ENCODE data around the gene MAST4.

The MAST4 gene

GRCh38 chr5:66553916-66554575 lies 42.1 kb upstream of the MAST4 start:
- DNase-seq (ENCODE audit: extremely low read depth, insufficient read length), result peak; percentile 57
- no peaks in the 10 kb centered on the region for H3K36me3 ChIP-seq (ENCODE audit: control insufficient read depth, insufficient read depth, low read length)
- H3K4me3 ChIP-seq (replicated peaks; ENCODE audit: low read depth, low read length), result no peak overlapping the region
- no peak for TF ChIP-seq CTCF (IDR thresholded peaks at IDR 0.05; ENCODE audit: insufficient read depth, low read length, poor library complexity, severe bottlenecking)
- H3K27me3 ChIP-seq (replicated peaks; ENCODE audit: control insufficient read depth, insufficient read depth, low read length), result no peaks in the 10 kb centered on the region

- Histone ChIP-seq H3K4me3 (replicated peaks; ENCODE audit: low read depth, low read length) (no peak overlapping the region), H3K27me3 (replicated peaks; ENCODE audit: control insufficient read depth, insufficient read depth, low read length) (no peaks in the 10 kb centered on the region), H3K36me3 (ENCODE audit: control insufficient read depth, insufficient read depth, low read length) (no peaks in the 10 kb centered on the region)
- DNase-seq (ENCODE audit: extremely low read depth, insufficient read length), result no peak
- TF ChIP-seq CTCF (IDR thresholded peaks at IDR 0.05; ENCODE audit: insufficient read depth, low read length, poor library complexity, severe bottlenecking), result no peak
These were observed 41.3 kb upstream of the MAST4 start for GRCh38 chr5:66554884-66555283.

- no peak overlapping the region for H3K4me3 ChIP-seq (replicated peaks; ENCODE audit: low read depth, low read length)
- no peaks in the 10 kb centered on the region for H3K36me3 ChIP-seq (ENCODE audit: control insufficient read depth, insufficient read depth, low read length)
- peak; percentile 18 for DNase-seq (ENCODE audit: extremely low read depth, insufficient read length)
- no peaks in the 10 kb centered on the region; the same call in 1 of the 2 replicates for H3K27me3 ChIP-seq (replicated peaks; ENCODE audit: control insufficient read depth, insufficient read depth, low read length)
- TF ChIP-seq CTCF (IDR thresholded peaks at IDR 0.05; ENCODE audit: insufficient read depth, low read length, poor library complexity, severe bottlenecking), result no peak
These were observed 37.6 kb upstream of the MAST4 start for GRCh38 chr5:66558560-66558959.

GRCh38 chr5:66560371-66560770 lies 35.8 kb upstream of the MAST4 start:
- Histone ChIP-seq H3K36me3 (ENCODE audit: control insufficient read depth, insufficient read depth, low read length) (no peaks in the 10 kb centered on the region), H3K4me3 (replicated peaks; ENCODE audit: low read depth, low read length) (no peak overlapping the region), H3K27me3 (replicated peaks; ENCODE audit: control insufficient read depth, insufficient read depth, low read length) (no peaks in the 10 kb centered on the region; the same call in 1 of the 2 replicates)
- no peak for TF ChIP-seq CTCF (IDR thresholded peaks at IDR 0.05; ENCODE audit: insufficient read depth, low read length, poor library complexity, severe bottlenecking)
- no peak for DNase-seq (ENCODE audit: extremely low read depth, insufficient read length)

GRCh38 chr5:66561256-66561990 lies 34.8 kb upstream of the MAST4 start:
- TF ChIP-seq CTCF (IDR thresholded peaks at IDR 0.05; ENCODE audit: insufficient read depth, low read length, poor library complexity, severe bottlenecking), result no peak
- no peaks in the 10 kb centered on the region; the same call in 1 of the 2 replicates for H3K27me3 ChIP-seq (replicated peaks; ENCODE audit: control insufficient read depth, insufficient read depth, low read length)
- no peaks in the 10 kb centered on the region for H3K36me3 ChIP-seq (ENCODE audit: control insufficient read depth, insufficient read depth, low read length)
- DNase-seq (ENCODE audit: extremely low read depth, insufficient read length), result no peak
- H3K4me3 ChIP-seq (replicated peaks; ENCODE audit: low read depth, low read length), result no peak overlapping the region

All from GM06990 (cell line).